Sigmoid colon (tissue), 3 donors: ENCODE results near the gene CARD11.

Experiments
- CTCF ChIP-seq, 4 experiments: fragments of 450-650 bp in 3 of 4; fragments of 200-600 bp in 1 of 4; IDR thresholded peaks; one replicate each; pipeline ENCODE4 v1.5.1; 2016 to 2019; ENCODE audit warnings: antibody characterized with exemption in 4 of 4, mild to moderate bottlenecking in 3 of 4, moderate library complexity in 2 of 4
- POLR2A ChIP-seq, 2 donors: fragments of 450-650 bp; IDR thresholded peaks; one replicate each; pipeline ENCODE4 v1.6.1; 2016; ENCODE audit warnings: antibody characterized with exemption in 2 of 2, mild to moderate bottlenecking in 2 of 2, moderate library complexity in 2 of 2

DNA sequence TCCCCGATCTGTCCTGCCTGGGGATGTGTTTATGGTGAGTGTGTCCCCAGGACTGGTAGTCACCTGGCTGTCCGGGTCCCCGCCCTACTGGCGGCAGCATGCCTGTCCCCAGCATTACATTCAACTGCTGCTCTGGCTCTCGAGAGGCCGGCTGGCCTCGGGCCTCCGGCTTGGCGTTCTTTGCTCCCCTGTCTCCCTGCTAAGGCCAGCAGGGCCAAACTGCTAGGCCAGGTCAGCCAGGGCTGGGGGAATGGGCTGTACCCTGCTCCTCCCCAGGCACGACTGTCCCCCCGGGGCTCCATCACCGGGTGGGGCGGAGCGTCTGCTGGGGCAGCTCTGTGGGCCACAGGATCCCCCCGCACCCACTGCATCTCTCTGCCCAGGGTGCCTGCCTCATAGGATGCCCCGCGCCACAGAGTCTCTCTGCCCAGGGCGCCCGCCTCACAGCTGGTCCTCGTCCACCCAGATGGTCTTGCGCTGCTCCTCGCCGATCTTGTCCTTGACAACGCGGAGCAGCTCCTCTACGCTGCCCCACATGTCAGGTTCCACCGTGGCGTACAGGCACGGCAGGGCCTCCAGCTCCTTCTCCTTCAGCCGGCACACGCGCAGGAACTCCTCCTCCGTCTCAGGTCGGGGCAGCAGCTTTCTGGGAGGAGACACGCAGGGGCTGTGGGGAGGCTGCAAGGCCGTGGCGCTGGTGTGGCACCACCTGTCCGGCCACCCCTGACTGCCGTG is 137.3 kb downstream of the CARD11 start:
- no peak for TF ChIP-seq POLR2A (IDR thresholded peaks at IDR 0.05)
- TF ChIP-seq CTCF (IDR thresholded peaks at IDR 0.05): no peak
